GM12873 (cell line): ENCODE data around the gene SCAF1.

ENCODE experiments used
- TF ChIP-seq, protein P1 (sequence below): IDR thresholded peaks from 2 replicates; pipeline ENCODE4 v1.5.1; 2012; ENCODE audit warnings: low read depth, mild to moderate bottlenecking, moderate library complexity, low read length, control low read depth; ENCODE audit not compliant: insufficient read depth; ENCODE audit errors: missing control alignments

SCAF1 gene

DNA sequence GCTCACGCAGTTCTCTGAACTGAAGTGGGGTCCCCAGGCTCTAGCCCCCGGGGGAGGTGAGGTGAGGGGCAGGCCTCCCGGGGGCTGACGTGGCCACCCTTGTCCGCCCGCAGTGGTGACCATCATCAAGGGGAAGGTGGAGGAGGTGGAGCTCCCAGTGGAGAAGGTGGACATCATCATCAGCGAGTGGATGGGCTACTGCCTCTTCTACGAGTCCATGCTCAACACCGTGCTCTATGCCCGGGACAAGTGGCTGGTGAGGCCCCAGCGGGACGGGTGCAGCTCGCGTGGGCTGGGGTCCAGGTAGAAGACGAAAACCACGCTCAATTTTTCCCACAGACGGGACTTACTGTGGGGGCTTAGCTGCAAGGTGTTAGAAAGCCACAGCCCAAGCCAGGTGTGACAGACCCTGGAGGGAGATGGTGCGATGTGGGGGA lies 41.8 kb downstream of the SCAF1 start:
- TF ChIP-seq, protein P1, sequence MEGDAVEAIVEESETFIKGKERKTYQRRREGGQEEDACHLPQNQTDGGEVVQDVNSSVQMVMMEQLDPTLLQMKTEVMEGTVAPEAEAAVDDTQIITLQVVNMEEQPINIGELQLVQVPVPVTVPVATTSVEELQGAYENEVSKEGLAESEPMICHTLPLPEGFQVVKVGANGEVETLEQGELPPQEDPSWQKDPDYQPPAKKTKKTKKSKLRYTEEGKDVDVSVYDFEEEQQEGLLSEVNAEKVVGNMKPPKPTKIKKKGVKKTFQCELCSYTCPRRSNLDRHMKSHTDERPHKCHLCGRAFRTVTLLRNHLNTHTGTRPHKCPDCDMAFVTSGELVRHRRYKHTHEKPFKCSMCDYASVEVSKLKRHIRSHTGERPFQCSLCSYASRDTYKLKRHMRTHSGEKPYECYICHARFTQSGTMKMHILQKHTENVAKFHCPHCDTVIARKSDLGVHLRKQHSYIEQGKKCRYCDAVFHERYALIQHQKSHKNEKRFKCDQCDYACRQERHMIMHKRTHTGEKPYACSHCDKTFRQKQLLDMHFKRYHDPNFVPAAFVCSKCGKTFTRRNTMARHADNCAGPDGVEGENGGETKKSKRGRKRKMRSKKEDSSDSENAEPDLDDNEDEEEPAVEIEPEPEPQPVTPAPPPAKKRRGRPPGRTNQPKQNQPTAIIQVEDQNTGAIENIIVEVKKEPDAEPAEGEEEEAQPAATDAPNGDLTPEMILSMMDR = no peak

DNA sequence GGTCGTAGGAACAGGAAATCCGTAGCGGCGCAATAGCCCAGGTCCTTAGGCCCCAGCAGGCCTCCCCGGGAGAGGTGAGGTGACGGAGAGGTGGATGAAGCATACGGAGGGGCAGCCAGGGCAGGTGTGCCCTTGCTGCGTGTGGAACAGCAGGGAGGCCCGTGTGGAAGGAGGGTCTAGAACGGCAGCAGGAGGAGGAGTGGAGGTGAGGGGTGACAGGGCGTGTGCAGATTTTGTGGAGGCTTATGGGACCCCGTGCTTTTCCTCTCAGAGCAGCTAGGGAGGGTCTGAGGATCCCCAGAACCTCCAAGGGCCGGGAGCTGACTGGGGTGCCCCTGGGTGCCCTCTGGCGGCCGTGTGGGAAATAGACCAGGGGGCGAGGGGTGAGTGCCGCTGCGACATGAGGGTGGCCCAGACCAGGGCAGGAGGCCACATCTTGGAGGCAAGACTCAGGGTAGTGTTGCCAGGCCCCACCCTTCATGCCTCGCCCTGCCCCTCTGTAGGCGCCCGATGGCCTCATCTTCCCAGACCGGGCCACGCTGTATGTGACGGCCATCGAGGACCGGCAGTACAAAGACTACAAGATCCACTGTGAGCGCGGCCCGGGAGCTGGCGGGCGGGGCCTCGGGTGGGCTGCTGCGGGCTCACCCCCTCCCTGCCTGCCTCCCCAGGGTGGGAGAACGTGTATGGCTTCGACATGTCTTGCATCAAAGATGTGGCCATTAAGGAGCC lies 42.4 kb downstream of the SCAF1 start:
- TF ChIP-seq, protein P1 = peak; percentile 66

DNA sequence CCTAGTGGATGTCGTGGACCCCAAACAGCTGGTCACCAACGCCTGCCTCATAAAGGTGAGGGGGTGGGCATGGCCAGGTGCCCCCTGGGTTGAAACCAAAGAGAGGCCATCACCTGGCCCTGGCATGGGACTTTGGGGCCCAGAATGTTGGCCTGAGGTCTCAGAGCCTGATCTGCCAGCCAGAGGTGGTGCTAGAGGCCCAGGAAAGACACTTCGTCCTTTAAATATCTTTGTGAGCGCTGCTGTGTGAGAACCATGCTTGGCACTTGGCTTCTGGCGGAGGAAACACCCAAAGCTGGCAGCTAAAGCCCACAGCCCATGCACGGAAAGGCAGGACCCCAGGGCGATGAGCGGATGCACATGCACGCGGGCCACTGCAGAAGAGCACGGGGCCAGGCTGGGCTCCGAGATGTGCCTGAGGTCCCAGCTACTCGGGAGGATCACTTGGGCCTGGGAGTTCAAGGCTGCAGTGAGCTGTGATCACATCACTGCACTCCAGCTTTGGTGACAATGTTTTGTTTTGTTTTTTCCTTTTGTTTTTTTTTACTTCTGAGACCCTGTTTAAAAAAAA lies 43.1 kb downstream of the SCAF1 start:
- TF ChIP-seq, protein P1 = no peak

DNA sequence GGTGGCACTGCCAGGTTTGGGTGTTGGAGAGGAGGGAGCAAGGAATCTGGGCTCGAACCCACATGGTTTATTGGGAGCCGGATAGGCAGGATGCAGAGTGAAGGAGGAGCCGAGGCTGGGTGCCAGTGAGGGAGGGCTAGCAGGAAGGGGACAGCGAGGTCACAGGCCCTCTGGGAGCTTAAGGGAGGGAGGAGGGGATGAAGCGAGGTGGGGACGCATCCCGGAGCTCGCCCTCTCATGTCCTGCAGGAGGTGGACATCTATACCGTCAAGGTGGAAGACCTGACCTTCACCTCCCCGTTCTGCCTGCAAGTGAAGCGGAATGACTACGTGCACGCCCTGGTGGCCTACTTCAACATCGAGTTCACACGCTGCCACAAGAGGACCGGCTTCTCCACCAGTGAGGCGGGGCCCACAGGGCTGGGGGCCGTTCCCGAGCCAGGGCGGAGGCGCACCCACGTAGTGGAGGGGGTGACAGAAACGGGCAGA lies 43.9 kb downstream of the SCAF1 start:
- TF ChIP-seq, protein P1 = no peak

DNA sequence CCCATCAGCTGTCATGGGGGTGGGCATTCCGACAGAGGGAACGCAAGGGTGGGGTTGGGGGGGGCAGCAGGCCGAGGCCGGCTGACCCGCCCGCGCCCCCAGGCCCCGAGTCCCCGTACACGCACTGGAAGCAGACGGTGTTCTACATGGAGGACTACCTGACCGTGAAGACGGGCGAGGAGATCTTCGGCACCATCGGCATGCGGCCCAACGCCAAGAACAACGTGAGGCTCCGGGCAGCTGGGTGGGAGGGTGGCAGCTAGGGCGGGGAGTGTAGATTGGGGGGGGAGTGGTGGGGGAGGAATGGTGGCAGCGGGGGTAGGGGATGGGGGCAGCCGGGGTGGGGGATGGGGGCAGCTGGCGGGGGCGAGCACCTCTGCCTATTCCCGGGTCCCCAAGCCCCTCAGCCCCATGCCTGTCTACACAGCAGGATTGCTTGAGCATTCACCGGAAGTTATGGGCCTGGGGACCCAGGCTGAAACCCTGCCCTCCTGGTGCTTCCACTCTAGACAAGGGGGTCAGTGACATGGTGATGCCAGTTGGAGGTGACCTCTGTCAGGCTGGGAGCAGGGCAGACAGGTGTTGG lies 44.6 kb downstream of the SCAF1 start:
- TF ChIP-seq, protein P1 = no peak

DNA sequence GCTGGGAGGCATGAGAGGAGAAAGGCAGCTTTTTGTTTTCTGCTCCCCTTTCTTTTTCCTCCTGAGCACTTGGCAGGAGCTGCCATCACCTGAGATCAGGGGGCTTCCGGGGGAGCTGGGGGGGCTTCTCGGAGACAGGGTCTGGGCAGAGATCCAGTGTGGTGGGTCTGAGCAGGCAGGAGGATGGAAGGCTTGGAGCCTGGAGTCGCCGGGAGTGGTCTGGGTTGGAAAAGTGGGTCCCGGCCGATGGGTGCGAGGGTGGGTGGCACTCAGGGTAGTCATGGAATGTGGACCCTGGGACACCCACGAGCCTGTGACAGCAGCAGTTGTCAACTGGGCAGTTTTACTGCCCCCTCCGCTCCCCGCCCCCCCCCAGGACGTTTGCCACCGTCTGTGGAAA lies 45.1 kb downstream of the SCAF1 start:
- TF ChIP-seq, protein P1 = no peak

DNA sequence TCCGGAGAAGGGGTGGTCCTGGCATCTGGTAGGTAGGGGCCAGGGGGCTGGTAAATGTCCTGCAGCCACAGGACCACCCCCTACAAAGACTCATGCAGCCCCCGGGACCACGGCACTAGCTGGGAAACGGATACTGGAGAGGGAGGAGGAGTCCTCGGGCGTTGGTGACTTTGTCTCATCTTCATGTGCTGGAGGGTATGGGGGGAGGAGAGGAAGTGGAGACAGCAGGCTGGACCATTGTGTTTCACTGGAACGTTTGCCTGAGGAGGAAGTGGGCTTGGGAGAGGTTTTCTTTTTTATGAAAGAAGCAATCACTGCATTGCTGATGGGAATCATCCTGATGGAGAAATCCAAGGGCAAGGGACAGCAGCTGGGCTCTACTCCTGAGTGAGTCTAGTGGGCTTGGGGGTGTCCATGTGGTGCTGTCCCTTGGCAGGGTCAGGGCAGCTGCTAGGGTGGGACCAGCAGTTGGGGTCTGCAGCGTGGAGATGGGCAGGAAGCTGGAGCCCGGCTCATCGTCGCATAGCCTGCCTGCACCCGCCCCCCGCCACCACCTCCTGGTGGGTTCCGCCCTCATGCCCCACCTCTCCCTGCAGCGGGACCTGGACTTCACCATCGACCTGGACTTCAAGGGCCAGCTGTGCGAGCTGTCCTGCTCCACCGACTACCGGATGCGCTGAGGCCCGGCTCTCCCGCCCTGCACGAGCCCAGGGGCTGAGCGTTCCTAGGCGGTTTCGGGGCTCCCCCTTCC lies 45.7 kb downstream of the SCAF1 start:
- TF ChIP-seq, protein P1 = no peak
